Astrocyte (in vitro differentiated cells and primary cell): ENCODE results near the gene GABRR3. TPM values are rescaled to one million over a fixed set of nuclear protein-coding genes. Genes with fewer than 3 reads are reported as not detected.
"Not testable (repeated sequence)": the region's sequence is repeated elsewhere in the genome, so short reads cannot be mapped to it uniquely, and the experiment has no call there.

ENCODE experiments used
- DNase-seq: peaks from one replicate; pipeline ENCODE4 v3.0.0-alpha.2; 2010; ENCODE audit warnings: low read depth
- FAIRE-seq: peaks from 2 replicates; lab custom pipeline; 2011; peaks lifted over from hg19 to GRCh38; lab: Jason Lieb, UNC
- H2AFZ ChIP-seq: 2 replicates; pipeline ENCODE4 v1.6.0; 2012; ENCODE audit warnings: low read depth, low read length, inconsistent platforms
- H3K27ac ChIP-seq: 2 replicates; pipeline ENCODE4 v1.5.1; 2011; ENCODE audit warnings: low read depth, low read length, inconsistent platforms
- H3K27me3 ChIP-seq: 2 replicates; pipeline ENCODE4 v1.6.0; 2011; ENCODE audit warnings: low read length, inconsistent platforms; ENCODE audit not compliant: insufficient read depth
- H3K36me3 ChIP-seq: 2 replicates; pipeline ENCODE4 v1.5.1; 2011; ENCODE audit warnings: low read length, inconsistent platforms; ENCODE audit not compliant: insufficient read depth
- H3K4me1 ChIP-seq: 2 replicates; pipeline ENCODE4 v1.5.1; 2011; ENCODE audit warnings: low read length, inconsistent platforms; ENCODE audit not compliant: insufficient read depth
- H3K4me2 ChIP-seq: 2 replicates; pipeline ENCODE4 v1.6.0; 2012; ENCODE audit warnings: low read length, inconsistent platforms
- H3K4me3 ChIP-seq: 2 replicates; pipeline ENCODE4 v1.5.1; 2011; ENCODE audit warnings: low read depth, mild to moderate bottlenecking, low read length, inconsistent platforms; ENCODE audit not compliant: insufficient read depth
- H3K79me2 ChIP-seq: 2 replicates; pipeline ENCODE4 v1.6.0; 2012; ENCODE audit warnings: mild to moderate bottlenecking, low read length, inconsistent platforms; ENCODE audit not compliant: insufficient read depth
- H3K9ac ChIP-seq: 2 replicates; pipeline ENCODE4 v1.6.0; 2012; ENCODE audit warnings: mild to moderate bottlenecking, low read length, inconsistent platforms
- H3K9me3 ChIP-seq: 2 replicates; pipeline ENCODE4 v1.5.1; 2012; ENCODE audit warnings: low read depth, mild to moderate bottlenecking, low read length, inconsistent platforms; ENCODE audit not compliant: insufficient read depth
- H4K20me1 ChIP-seq: 2 replicates; pipeline ENCODE4 v1.6.0; 2012; ENCODE audit warnings: low read length, inconsistent platforms; ENCODE audit not compliant: insufficient read depth
- H3K27ac Mint-ChIP-seq: one replicate; pipeline ENCODE4 v1.8.0; 2021; ENCODE audit warnings: mild to moderate bottlenecking, mixed read lengths; ENCODE audit not compliant: unreplicated experiment
- H3K27me3 Mint-ChIP-seq: one replicate; pipeline ENCODE4 v1.8.0; 2021; ENCODE audit warnings: low read depth, mixed read lengths; ENCODE audit not compliant: unreplicated experiment
- H3K36me3 Mint-ChIP-seq: one replicate; pipeline ENCODE4 v1.8.0; 2021; ENCODE audit warnings: low read depth, mixed read lengths; ENCODE audit not compliant: unreplicated experiment
- H3K4me1 Mint-ChIP-seq: one replicate; pipeline ENCODE4 v1.8.0; 2021; ENCODE audit warnings: low read depth, mixed read lengths; ENCODE audit not compliant: unreplicated experiment
- H3K4me3 Mint-ChIP-seq: one replicate; pipeline ENCODE4 v1.8.0; 2021; ENCODE audit warnings: mild to moderate bottlenecking, moderate library complexity, mixed read lengths; ENCODE audit not compliant: unreplicated experiment
- H3K9me3 Mint-ChIP-seq: one replicate; pipeline ENCODE4 v1.8.0; 2021; ENCODE audit warnings: mild to moderate bottlenecking, mixed read lengths; ENCODE audit not compliant: unreplicated experiment
- CTCF ChIP-seq: IDR thresholded peaks from 2 replicates; pipeline ENCODE4 v1.5.1; 2011; ENCODE audit warnings: low read depth, mild to moderate bottlenecking, inconsistent platforms, low read length, moderate library complexity; ENCODE audit not compliant: insufficient read depth
- EZH2 ChIP-seq: IDR thresholded peaks from 2 replicates; pipeline ENCODE4 v1.6.1; 2012; ENCODE audit warnings: mild to moderate bottlenecking, low read length, inconsistent platforms; ENCODE audit not compliant: insufficient read depth
- total RNA-seq: library from RNA; stranded (reverse); gene quantifications from 2 replicates; pipeline ENCODE4 v1.2.1, GENCODE V29; 2021

Gene GABRR3
- total RNA-seq, 1 donor from 2014 or later, result not detected

DNA sequence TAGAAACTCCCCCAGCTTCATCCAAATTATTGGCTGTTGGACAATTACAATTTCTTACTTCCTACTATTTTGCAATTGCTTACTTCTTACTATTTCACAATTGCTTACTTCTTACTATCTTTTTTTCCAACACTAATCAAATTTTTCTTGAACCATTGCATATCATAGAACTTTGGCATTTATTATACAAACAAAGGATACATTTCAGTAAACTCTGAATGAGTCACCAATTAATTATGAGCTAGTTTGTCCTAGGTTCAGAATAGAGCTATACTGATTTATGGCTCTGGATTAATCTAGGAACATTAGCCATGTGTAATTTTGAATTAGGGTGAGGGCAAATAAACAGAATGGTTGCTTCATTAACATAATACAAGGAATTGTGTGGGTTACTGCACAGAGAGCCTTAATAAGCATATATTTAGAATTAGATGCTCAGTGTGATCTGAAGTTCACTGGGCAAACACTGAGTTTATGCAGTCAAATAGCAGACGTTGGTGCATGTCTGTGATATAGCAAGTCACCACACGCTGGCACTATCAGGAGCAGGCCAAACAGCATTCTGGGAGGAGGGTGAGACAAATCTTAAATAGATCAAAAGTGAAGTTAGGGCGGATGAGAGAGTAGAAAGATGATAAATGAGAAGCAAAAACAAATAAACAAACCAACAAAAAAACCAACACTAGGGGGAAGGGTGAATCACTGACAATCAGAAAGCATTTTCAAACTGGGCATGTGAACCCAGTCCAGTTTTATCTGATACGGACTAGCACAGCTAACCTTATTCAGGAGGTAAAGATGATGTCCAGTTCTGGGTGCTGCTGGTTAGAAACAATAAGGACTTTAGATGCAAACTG is 21.5 kb downstream of the GABRR3 start:
- Mint-ChIP-seq H3K9me3 (peaks cover 1% of the 10 kb centered on the region), H3K4me3 (no peak overlapping the region), H3K27ac (no peak overlapping the region), H3K27me3 (peaks cover 2% of the 10 kb centered on the region), H3K4me1 (peaks cover 6% of the 10 kb centered on the region), H3K36me3 (no peaks in the 10 kb centered on the region)
- DNase-seq, result no peak
- no peaks in the 10 kb centered on the region for H3K4me1 ChIP-seq
- no peaks in the 10 kb centered on the region for H3K36me3 ChIP-seq
- no peak overlapping the region for H2AFZ ChIP-seq
- no peak for TF ChIP-seq CTCF
- no peak for TF ChIP-seq EZH2
- no peaks in the 10 kb centered on the region for H3K79me2 ChIP-seq
- no peaks in the 10 kb centered on the region for H3K27me3 ChIP-seq
- H3K4me3 ChIP-seq, result no peak overlapping the region
- no peak overlapping the region for H3K27ac ChIP-seq
- no peak for FAIRE-seq
- H4K20me1 ChIP-seq, result no peaks in the 10 kb centered on the region
- no peaks in the 10 kb centered on the region for H3K9me3 ChIP-seq
- no peak overlapping the region for H3K9ac ChIP-seq
- H3K4me2 ChIP-seq, result no peak overlapping the region

DNA sequence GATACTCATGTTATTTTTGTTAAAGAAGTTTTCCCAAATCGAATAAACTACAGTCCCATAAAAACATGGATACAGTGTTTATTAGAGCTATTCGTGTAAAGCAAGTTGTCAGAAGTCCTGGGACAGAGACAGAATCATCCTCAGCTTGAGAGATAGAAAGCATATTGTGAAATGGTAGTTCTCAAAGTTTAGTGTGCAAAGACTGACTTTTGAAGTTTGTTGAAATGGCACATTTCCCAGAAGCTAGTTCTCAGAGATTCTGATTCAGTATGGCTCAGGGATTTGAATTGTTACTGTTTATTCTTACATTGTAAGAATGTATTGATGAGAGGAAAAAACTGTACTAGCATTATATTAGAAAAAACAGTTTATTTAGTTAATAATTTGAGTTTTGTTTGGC is 22.1 kb downstream of the GABRR3 start:
- DNase-seq (no peak), FAIRE-seq (no peak)
- Histone ChIP-seq H3K4me3 (no peak overlapping the region), H2AFZ (no peak overlapping the region), H3K9ac (no peak overlapping the region), H3K36me3 (no peaks in the 10 kb centered on the region), H3K27me3 (no peaks in the 10 kb centered on the region), H3K27ac (no peak overlapping the region), H3K79me2 (no peaks in the 10 kb centered on the region), H4K20me1 (no peaks in the 10 kb centered on the region), H3K4me2 (no peak overlapping the region), H3K9me3 (no peaks in the 10 kb centered on the region), H3K4me1 (no peaks in the 10 kb centered on the region)
- peaks cover 6% of the 10 kb centered on the region for H3K4me1 Mint-ChIP-seq
- no peaks in the 10 kb centered on the region for H3K36me3 Mint-ChIP-seq
- H3K9me3 Mint-ChIP-seq, result peaks cover 1% of the 10 kb centered on the region
- no peak overlapping the region for H3K27ac Mint-ChIP-seq
- peaks cover 2% of the 10 kb centered on the region for H3K27me3 Mint-ChIP-seq
- H3K4me3 Mint-ChIP-seq, result no peak overlapping the region
- TF ChIP-seq CTCF (no peak), EZH2 (no peak)

DNA sequence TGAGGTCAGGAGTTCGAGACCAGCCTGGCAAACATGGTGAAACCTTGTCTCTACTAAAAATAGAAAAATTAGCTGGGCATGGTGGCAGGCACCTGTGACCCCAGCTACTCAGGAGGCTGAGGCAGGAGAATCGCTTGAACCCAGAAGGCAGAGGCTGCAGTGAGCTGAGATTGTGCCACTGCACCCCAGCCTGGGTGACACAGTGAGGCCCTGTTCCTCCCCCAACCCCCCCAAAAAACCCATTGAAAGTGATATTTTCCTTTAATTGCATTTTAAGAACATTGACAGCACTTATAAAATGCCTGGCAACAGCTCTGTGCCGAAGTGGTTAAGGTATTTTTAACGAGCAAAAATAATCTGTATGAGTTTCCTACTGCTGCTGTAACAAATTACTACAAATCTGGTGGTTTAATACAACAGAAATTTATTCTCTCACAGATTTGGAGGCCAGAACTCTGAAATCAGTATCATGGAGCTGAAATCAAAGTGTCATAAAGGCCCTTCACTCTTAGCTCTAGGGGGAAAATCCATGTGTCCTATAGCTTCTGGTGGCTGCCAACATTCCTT is 24.1 kb downstream of the GABRR3 start:
- H3K4me2 ChIP-seq, DNase-seq, H3K36me3 Mint-ChIP-seq, H3K9me3 Mint-ChIP-seq, H3K27me3 Mint-ChIP-seq, H2AFZ ChIP-seq, H3K27ac Mint-ChIP-seq, FAIRE-seq, H3K4me3 Mint-ChIP-seq, H3K9ac ChIP-seq, H3K9me3 ChIP-seq, H3K27me3 ChIP-seq, H3K4me1 Mint-ChIP-seq, H3K4me3 ChIP-seq, H4K20me1 ChIP-seq, H3K4me1 ChIP-seq, H3K79me2 ChIP-seq, H3K36me3 ChIP-seq, H3K27ac ChIP-seq: not testable (repeated sequence)
